DOHH2 (cell line): ENCODE results near the gene XKR3.

Source experiments
- EZH2phosphoT487 ChIP-seq: fragments of 200-600 bp; sonication (generic); IDR thresholded peaks from 2 replicates; pipeline ENCODE4 v1.6.1; 2017; ENCODE audit warnings: borderline replicate concordance, mild to moderate bottlenecking, antibody characterized with exemption, low read length, moderate library complexity, mixed read lengths
- TF ChIP-seq, protein P1 (sequence below): fragments of 200-600 bp; sonication (generic); IDR thresholded peaks from one replicate; pipeline ENCODE4 v1.5.1; 2014; ENCODE audit warnings: antibody characterized with exemption, mild to moderate bottlenecking, low read depth, low read length; ENCODE audit not compliant: poor library complexity, severe bottlenecking

- TF ChIP-seq EZH2phosphoT487: no peak
- TF ChIP-seq, protein P1, sequence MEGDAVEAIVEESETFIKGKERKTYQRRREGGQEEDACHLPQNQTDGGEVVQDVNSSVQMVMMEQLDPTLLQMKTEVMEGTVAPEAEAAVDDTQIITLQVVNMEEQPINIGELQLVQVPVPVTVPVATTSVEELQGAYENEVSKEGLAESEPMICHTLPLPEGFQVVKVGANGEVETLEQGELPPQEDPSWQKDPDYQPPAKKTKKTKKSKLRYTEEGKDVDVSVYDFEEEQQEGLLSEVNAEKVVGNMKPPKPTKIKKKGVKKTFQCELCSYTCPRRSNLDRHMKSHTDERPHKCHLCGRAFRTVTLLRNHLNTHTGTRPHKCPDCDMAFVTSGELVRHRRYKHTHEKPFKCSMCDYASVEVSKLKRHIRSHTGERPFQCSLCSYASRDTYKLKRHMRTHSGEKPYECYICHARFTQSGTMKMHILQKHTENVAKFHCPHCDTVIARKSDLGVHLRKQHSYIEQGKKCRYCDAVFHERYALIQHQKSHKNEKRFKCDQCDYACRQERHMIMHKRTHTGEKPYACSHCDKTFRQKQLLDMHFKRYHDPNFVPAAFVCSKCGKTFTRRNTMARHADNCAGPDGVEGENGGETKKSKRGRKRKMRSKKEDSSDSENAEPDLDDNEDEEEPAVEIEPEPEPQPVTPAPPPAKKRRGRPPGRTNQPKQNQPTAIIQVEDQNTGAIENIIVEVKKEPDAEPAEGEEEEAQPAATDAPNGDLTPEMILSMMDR: no peak
These were observed 20.3 kb upstream of the XKR3 start for GRCh38 chr22:16845465-16845864.
